H1 (cell line): ENCODE data around the gene GRIFIN. TPM values are rescaled to one million over a fixed set of nuclear protein-coding genes. Genes with fewer than 3 reads are reported as not detected.

Experiments used
- SIN3A ChIP-seq, 2 experiments: IDR thresholded peaks in 1 of 2; conservative IDR thresholded peaks in 1 of 2; 2 replicates each; pipeline ENCODE4 v1.6.1; 2011 to 2012; ENCODE audit warnings: low read length in 2 of 2, improper control_type of control experiment in 1 of 2, low read depth in 1 of 2, mild to moderate bottlenecking in 1 of 2
- TAF7 ChIP-seq: optimal IDR thresholded peaks from 2 replicates; pipeline ENCODE3; 2011; ENCODE audit warnings: low read depth, mild to moderate bottlenecking, inconsistent platforms, low read length, moderate library complexity, borderline replicate concordance
- TEAD4 ChIP-seq: IDR thresholded peaks from 2 replicates; pipeline ENCODE4 v1.6.1; 2012; ENCODE audit warnings: low read depth, low read length, inconsistent platforms, mixed read lengths
- ZNF274 ChIP-seq: IDR thresholded peaks from 2 replicates; pipeline ENCODE4 v1.7.0; 2012; ENCODE audit warnings: low read length, borderline replicate concordance; ENCODE audit errors: extremely low read depth
- polyA plus RNA-seq, 7 experiments: library from polyadenylated mRNA; depleted of rRNA in 3 of 7; stranded (reverse) in 5 of 7; unstranded in 2 of 7; fragments of >200 nt in 5 of 7; fragments of 200-250 nt in 2 of 7; gene quantifications; 1 replicate in 5 of 7; 2 replicates in 1 of 7; 4 replicates in 1 of 7; pipeline versions ENCODE4 v1.2.1 to v1.2.3, GENCODE V29; 2011 to 2013; ENCODE audit warnings: missing spikeins in 2 of 7, mixed read lengths in 2 of 7
- total RNA-seq: library from RNA; stranded (reverse); fragmentation: NEBNext Ultra II Directional; extraction: Animal tissue kit (Norgen Biotek cat#: 25700); gene quantifications from 2 replicates; pipeline ENCODE4 v1.2.1, GENCODE V29; 2021
- TF ChIP-seq, protein P1 (sequence below): IDR thresholded peaks from 2 replicates; pipeline ENCODE4 v1.6.1; 2011; ENCODE audit warnings: low read length, improper control_type of control experiment

The GRIFIN gene
- total and polyA plus RNA-seq, 2 of the 8 experiments (the other 6 are each of a cell fraction or from before 2014, with no cell fraction given) = not detected

DNA sequence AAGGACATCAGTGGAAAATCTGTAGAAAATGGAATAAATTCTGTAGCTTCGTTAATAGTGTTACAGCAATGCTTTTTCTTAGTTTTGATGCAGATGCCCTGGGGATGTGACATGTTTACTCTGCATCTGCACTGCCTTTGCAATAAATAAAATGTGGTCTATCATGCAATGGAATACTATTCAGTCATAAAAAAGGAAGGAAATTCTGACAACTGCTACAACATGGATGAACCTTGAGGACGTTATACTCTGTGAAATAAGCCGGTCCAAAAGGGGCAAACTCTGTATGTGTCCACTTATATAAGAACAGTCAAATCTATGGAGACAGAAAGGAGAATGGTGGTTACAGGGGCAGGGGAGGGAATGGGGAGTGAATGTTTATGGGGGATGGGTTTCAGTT is 13.5 kb downstream of the GRIFIN start (continued):
- no peak for TF ChIP-seq TAF7
- no peak for TF ChIP-seq TEAD4
- TF ChIP-seq, protein P1, sequence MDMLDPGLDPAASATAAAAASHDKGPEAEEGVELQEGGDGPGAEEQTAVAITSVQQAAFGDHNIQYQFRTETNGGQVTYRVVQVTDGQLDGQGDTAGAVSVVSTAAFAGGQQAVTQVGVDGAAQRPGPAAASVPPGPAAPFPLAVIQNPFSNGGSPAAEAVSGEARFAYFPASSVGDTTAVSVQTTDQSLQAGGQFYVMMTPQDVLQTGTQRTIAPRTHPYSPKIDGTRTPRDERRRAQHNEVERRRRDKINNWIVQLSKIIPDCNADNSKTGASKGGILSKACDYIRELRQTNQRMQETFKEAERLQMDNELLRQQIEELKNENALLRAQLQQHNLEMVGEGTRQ = no peak
- TF ChIP-seq SIN3A (conservative IDR thresholded peaks at IDR 0.05 in 1 of 2, IDR thresholded peaks at IDR 0.05 in 1 of 2; ENCODE audit: low read depth in 1 of 2, low read length in 2 of 2) = no peak
- no peak for TF ChIP-seq ZNF274
- TF ChIP-seq, all 59 proteins: peak for 0
